Measurements from ENCODE around the gene GPR157. TPM values are rescaled to one million over a fixed set of nuclear protein-coding genes. Genes with fewer than 3 reads are reported as not detected.

The GPR157 gene
- total RNA-seq, result 19.4 TPM

GRCh38 chr1:9128520-9129265 lies at the start of gene GPR157:
GPR157 (minus strand) TSS chr1:9129102; CDS start chr1:9129027, 75 bp downstream.
- H3K27me3 ChIP-seq, result no peaks in the 10 kb centered on the region
- H3K27ac ChIP-seq, result peak within 1 kb of the TSS; percentile 97
- intact Hi-C loops (cut with DNase I), result no loop called here
- H3K4me1 ChIP-seq, result peaks cover 30% of the 10 kb centered on the region
- peak within 1 kb of the TSS; percentile 74 to 80 for H3K4me3 ChIP-seq
- no peaks in the 10 kb centered on the region for H3K36me3 ChIP-seq
- TF ChIP-seq CTCF (IDR thresholded peaks at IDR 0.05) (peak in 1 of 3 experiments; percentile 15), POLR2A (IDR thresholded peaks at IDR 0.05) (peak in 1 of 2 donors; percentile 81), POLR2AphosphoS5 (IDR thresholded peaks at IDR 0.05; ENCODE audit: insufficient read depth in 1 of 2, low read depth in 1 of 2) (peak in 1 of 2 donors; percentile 58)
- DNase-seq (ENCODE audit: extremely low spot score in 2 of 2), result no peak
- no peaks in the 10 kb centered on the region for H3K9me3 ChIP-seq

- Histone ChIP-seq H3K9me3 (no peaks in the 10 kb centered on the region), H3K36me3 (no peaks in the 10 kb centered on the region), H3K27me3 (no peaks in the 10 kb centered on the region), H3K4me1 (no peaks in the 10 kb centered on the region), H3K4me3 (no peak overlapping the region), H3K27ac (no peak overlapping the region)
- no peak for DNase-seq (ENCODE audit: extremely low spot score in 2 of 2)
- intact Hi-C loops (cut with DNase I), result no loop called here
- TF ChIP-seq POLR2AphosphoS5 (IDR thresholded peaks at IDR 0.05; ENCODE audit: insufficient read depth in 1 of 2, low read depth in 1 of 2), result no peak
- TF ChIP-seq CTCF (IDR thresholded peaks at IDR 0.05), result no peak
- no peak for TF ChIP-seq POLR2A (IDR thresholded peaks at IDR 0.05)
Measured at GRCh38 chr1:9174762-9175161, 45.9 kb upstream of the GPR157 start.

- intact Hi-C loops (cut with DNase I), result no loop called here
- no peak overlapping the region for H3K4me3 ChIP-seq
- H3K36me3 ChIP-seq, result no peaks in the 10 kb centered on the region
- H3K4me1 ChIP-seq, result no peaks in the 10 kb centered on the region
- no peaks in the 10 kb centered on the region for H3K27me3 ChIP-seq
- TF ChIP-seq POLR2AphosphoS5 (IDR thresholded peaks at IDR 0.05; ENCODE audit: insufficient read depth in 1 of 2, low read depth in 1 of 2), result no peak
- no peak for TF ChIP-seq POLR2A (IDR thresholded peaks at IDR 0.05)
- TF ChIP-seq CTCF (IDR thresholded peaks at IDR 0.05), result no peak
- DNase-seq (ENCODE audit: extremely low spot score in 2 of 2), result no peak
- H3K27ac ChIP-seq, result no peak overlapping the region
- H3K9me3 ChIP-seq, result no peaks in the 10 kb centered on the region
Measured at GRCh38 chr1:9174243-9174642, 45.3 kb upstream of the GPR157 start.

- H3K4me3 ChIP-seq, result no peak overlapping the region
- H3K4me1 ChIP-seq, result peaks cover 10% of the 10 kb centered on the region
- H3K27me3 ChIP-seq, result no peaks in the 10 kb centered on the region
- no peak for DNase-seq (ENCODE audit: extremely low spot score in 2 of 2)
- no peaks in the 10 kb centered on the region for H3K36me3 ChIP-seq
- H3K27ac ChIP-seq, result no peak overlapping the region
- intact Hi-C loops (cut with DNase I), result no loop called here
- H3K9me3 ChIP-seq, result no peaks in the 10 kb centered on the region
- TF ChIP-seq POLR2A (IDR thresholded peaks at IDR 0.05), result no peak
- no peak for TF ChIP-seq CTCF (IDR thresholded peaks at IDR 0.05)
Measured at GRCh38 chr1:9169601-9170137, 40.8 kb upstream of the GPR157 start.

GRCh38 chr1:9167638-9168037 lies 38.7 kb upstream of the GPR157 start:
- no peak for DNase-seq (ENCODE audit: extremely low spot score in 2 of 2)
- Histone ChIP-seq H3K4me1 (peaks cover 30% of the 10 kb centered on the region), H3K36me3 (no peaks in the 10 kb centered on the region), H3K9me3 (no peaks in the 10 kb centered on the region), H3K27me3 (no peaks in the 10 kb centered on the region), H3K4me3 (no peak overlapping the region), H3K27ac (no peak overlapping the region)
- intact Hi-C loops (cut with DNase I), result no loop called here
- TF ChIP-seq POLR2A (IDR thresholded peaks at IDR 0.05) (no peak), POLR2AphosphoS5 (IDR thresholded peaks at IDR 0.05; ENCODE audit: insufficient read depth in 1 of 2, low read depth in 1 of 2) (no peak), CTCF (IDR thresholded peaks at IDR 0.05) (no peak)

Measured in vagina (tissue), 2 donors.